GM10248 (cell line): ENCODE measurements around the gene IL24.

ENCODE experiments used
- CTCF ChIA-PET: fragments of 300-600 bp; sonication (Branson Sonifier 250); formaldehyde crosslinking; extraction: SDS; loops from one replicate; lab custom pipeline; 2021; ENCODE audit warnings: antibody characterized with exemption; lab: Yijun Ruan, JAX
- POLR2A ChIA-PET: fragments of 350-650 bp; sonication (Branson Sonifier 250); formaldehyde crosslinking; extraction: SDS; loops from one replicate; lab custom pipeline; 2020; ENCODE audit warnings: antibody characterized with exemption; lab: Yijun Ruan, JAX
- DNase-seq: peaks from one replicate; pipeline ENCODE4 v3.0.0; 2012; ENCODE audit errors: extremely low spot score
- CTCF ChIP-seq: IDR thresholded peaks from 2 replicates; pipeline ENCODE4 v1.5.1; 2012; ENCODE audit warnings: mild to moderate bottlenecking, low read depth; ENCODE audit errors: extremely low read depth, missing control alignments, control extremely low read depth

IL24 gene

GRCh38 chr1:206875752-206876377, 21.4 kb upstream of the IL24 start:
- DNase-seq: no peak
- ChIA-PET CTCF (interaction anchor here (1.0 kb wide), 1 partner anchor 36 kb away, joined by 3 read pairs; no protein-coding TSS in a partner anchor), POLR2A (no interaction called here)
- no peak for TF ChIP-seq CTCF

DNA sequence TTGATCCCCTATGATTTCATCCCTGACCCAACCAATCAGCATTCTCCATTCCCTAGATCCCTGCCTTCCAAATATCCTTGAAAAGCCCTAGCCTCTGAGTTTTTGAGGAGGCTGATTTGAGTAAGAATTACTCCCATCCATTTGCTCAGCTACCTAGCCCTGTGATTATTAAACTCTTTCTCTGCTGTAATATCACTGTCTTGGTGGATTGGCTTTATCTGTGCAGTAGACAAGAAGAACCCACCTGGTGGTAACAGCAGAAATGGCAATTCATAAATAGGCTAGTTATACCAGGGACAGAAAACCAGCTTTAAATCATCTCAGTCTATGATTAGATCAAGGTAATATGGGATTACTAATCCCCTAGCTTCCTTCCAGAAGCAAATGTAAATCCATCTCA, 18.8 kb upstream of the IL24 start:
- CTCF ChIA-PET: interaction anchor here (1.3 to 2.4 kb wide), 6 partner anchors 9 to 154 kb away, joined by 4 to 12 read pairs (median 5); partner anchors contain the start of gene IL20
- POLR2A ChIA-PET: no interaction called here
- no peak for TF ChIP-seq CTCF
- no peak for DNase-seq

GRCh38 chr1:206880314-206880713, 16.9 kb upstream of the IL24 start:
- CTCF ChIA-PET: interaction anchor here (1.1 to 2.4 kb wide), 3 partner anchors 13 to 76 kb away, joined by 3 to 8 read pairs (median 3); no protein-coding TSS in a partner anchor
- TF ChIP-seq CTCF: no peak

DNA sequence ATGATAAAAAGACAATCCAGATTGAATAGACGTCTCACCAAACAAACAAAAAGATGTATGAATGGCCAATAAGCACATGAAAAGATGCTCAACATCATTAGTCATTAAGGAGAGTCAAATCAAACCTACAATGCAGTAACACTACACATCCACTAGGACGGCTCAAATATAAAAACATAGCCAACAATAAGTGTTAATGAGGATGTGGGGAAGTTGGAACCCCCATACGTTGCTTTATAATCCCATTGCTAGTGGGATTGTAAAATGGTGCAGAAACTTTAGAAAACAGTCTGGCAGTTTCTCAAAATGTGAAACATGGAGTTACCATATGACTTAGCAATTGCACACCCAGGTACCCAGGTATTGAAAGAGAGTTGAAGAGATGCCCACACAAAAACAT, 14.7 kb upstream of the IL24 start:
- ChIA-PET POLR2A (no interaction called here), CTCF (interaction anchor here (1.0 to 3.4 kb wide), 4 partner anchors 18 to 53 kb away, joined by 4 to 23 read pairs (median 12); partner anchors contain the start of gene IL20)
- no peak for DNase-seq
- TF ChIP-seq CTCF: no peak

More at GRCh38 chr1:206880314-206880713, 16.9 kb upstream of the IL24 start:
- POLR2A ChIA-PET: no interaction called here
- no peak for DNase-seq

GRCh38 chr1:206883160-206883559, 14.1 kb upstream of the IL24 start:
- ChIA-PET CTCF (interaction anchor here (1.0 to 3.4 kb wide), 11 partner anchors 9 to 98 kb away, joined by 3 to 23 read pairs (median 4); partner anchors contain the start of gene IL20), POLR2A (no interaction called here)
- DNase-seq: no peak

DNA sequence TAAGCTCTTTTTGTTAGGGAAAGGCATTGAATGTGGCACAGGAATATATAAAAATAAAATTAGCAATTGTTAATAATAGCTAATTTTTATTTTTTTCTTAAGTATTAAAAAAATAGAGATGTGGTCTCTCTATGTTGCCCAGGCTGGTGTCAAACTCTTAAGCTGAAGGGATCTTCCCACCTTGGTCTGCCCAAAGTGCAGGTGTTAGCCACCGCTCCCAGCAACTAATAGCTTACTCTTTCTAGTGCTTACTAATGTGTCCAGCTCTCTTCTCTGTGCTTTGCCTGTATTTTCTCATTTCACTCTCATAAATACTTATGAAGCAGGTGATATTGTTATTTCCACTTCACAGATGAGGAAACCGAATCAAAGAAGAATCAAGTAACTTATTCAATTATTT, 13.4 kb upstream of the IL24 start:
- DNase-seq: no peak
- ChIA-PET POLR2A (no interaction called here), CTCF (interaction anchor here (1.0 to 3.4 kb wide), 17 partner anchors 9 to 149 kb away, joined by 3 to 23 read pairs (median 4); partner anchors contain the start of genes FCMR and IL20)
- no peak for TF ChIP-seq CTCF

More at GRCh38 chr1:206883160-206883559, 14.1 kb upstream of the IL24 start:
- no peak for TF ChIP-seq CTCF
